ENCODE measurements around the gene LTBR. TPM values are rescaled to one million over a fixed set of nuclear protein-coding genes. Genes with fewer than 3 reads are reported as not detected.
A peak's percentile ranks its signal among the peaks of the same experiment; 100 is the strongest.

LTBR gene
- total RNA-seq, 1 donor from 2014 or later: 2.8 TPM

- peaks cover 11% of the 10 kb centered on the region for H3K36me3 Mint-ChIP-seq (ENCODE audit: low read depth, unreplicated experiment)
- H3K36me3 ChIP-seq (ENCODE audit: insufficient read depth, low read length): peaks cover 37% of the 10 kb centered on the region
- H2AFZ ChIP-seq (ENCODE audit: low read depth, low read length): no peak overlapping the region
- DNase-seq (ENCODE audit: low read depth) (no peak), FAIRE-seq (no peak)
- peak overlapping the region; percentile 98 for H3K27ac ChIP-seq (ENCODE audit: low read depth, low read length)
- H3K27ac Mint-ChIP-seq (ENCODE audit: unreplicated experiment): no peak overlapping the region
- no peak overlapping the region for H3K4me3 Mint-ChIP-seq (ENCODE audit: unreplicated experiment)
- peaks cover 36% of the 10 kb centered on the region for H3K4me1 Mint-ChIP-seq (ENCODE audit: low read depth, unreplicated experiment)
- peak overlapping the region; percentile 95 for H3K4me2 ChIP-seq (ENCODE audit: low read length)
- TF ChIP-seq EZH2 (IDR thresholded peaks at IDR 0.05; ENCODE audit: insufficient read depth, low read length) (no peak), CTCF (IDR thresholded peaks at IDR 0.05; ENCODE audit: insufficient read depth, low read depth, low read length) (no peak)
- no peaks in the 10 kb centered on the region for H3K27me3 ChIP-seq (ENCODE audit: insufficient read depth, low read length)
- peaks cover 66% of the 10 kb centered on the region for H4K20me1 ChIP-seq (ENCODE audit: insufficient read depth, low read length)
- H3K9ac ChIP-seq (ENCODE audit: low read length): peak overlapping the region; percentile 91
- H3K27me3 Mint-ChIP-seq (ENCODE audit: low read depth, unreplicated experiment): no peaks in the 10 kb centered on the region
- peaks cover 78% of the 10 kb centered on the region for H3K4me1 ChIP-seq (ENCODE audit: insufficient read depth, low read length)
- no peaks in the 10 kb centered on the region for H3K9me3 Mint-ChIP-seq (ENCODE audit: unreplicated experiment)
- H3K79me2 ChIP-seq (ENCODE audit: insufficient read depth, low read length): peaks cover 77% of the 10 kb centered on the region
- H3K4me3 ChIP-seq (ENCODE audit: insufficient read depth, low read depth, low read length): peak overlapping the region; percentile 21
- no peaks in the 10 kb centered on the region for H3K9me3 ChIP-seq (ENCODE audit: insufficient read depth, low read depth, low read length)
Observed at GRCh38 chr12:6334940-6335450, 49.0 kb upstream of the LTBR start.

GRCh38 chr12:6335451-6336078 is 48.4 kb upstream of the LTBR start:
- no peak overlapping the region for H3K27ac Mint-ChIP-seq (ENCODE audit: unreplicated experiment)
- H2AFZ ChIP-seq (ENCODE audit: low read depth, low read length): no peak overlapping the region
- H3K4me3 ChIP-seq (ENCODE audit: insufficient read depth, low read depth, low read length): peak overlapping the region; percentile 45
- no peaks in the 10 kb centered on the region for H3K9me3 ChIP-seq (ENCODE audit: insufficient read depth, low read depth, low read length)
- peak; percentile 55 for FAIRE-seq
- peak overlapping the region; percentile 95 for H3K4me2 ChIP-seq (ENCODE audit: low read length)
- peak; percentile 84 for DNase-seq (ENCODE audit: low read depth)
- H3K36me3 ChIP-seq (ENCODE audit: insufficient read depth, low read length): peaks cover 31% of the 10 kb centered on the region
- H3K9me3 Mint-ChIP-seq (ENCODE audit: unreplicated experiment): no peaks in the 10 kb centered on the region
- no peak overlapping the region for H3K4me3 Mint-ChIP-seq (ENCODE audit: unreplicated experiment)
- H3K79me2 ChIP-seq (ENCODE audit: insufficient read depth, low read length): peaks cover 77% of the 10 kb centered on the region
- H3K9ac ChIP-seq (ENCODE audit: low read length): peak overlapping the region; percentile 91
- H4K20me1 ChIP-seq (ENCODE audit: insufficient read depth, low read length): peaks cover 67% of the 10 kb centered on the region
- peaks cover 81% of the 10 kb centered on the region for H3K4me1 ChIP-seq (ENCODE audit: insufficient read depth, low read length)
- H3K27me3 Mint-ChIP-seq (ENCODE audit: low read depth, unreplicated experiment): no peaks in the 10 kb centered on the region
- TF ChIP-seq CTCF (IDR thresholded peaks at IDR 0.05; ENCODE audit: insufficient read depth, low read depth, low read length) (peak; percentile 31), EZH2 (IDR thresholded peaks at IDR 0.05; ENCODE audit: insufficient read depth, low read length) (no peak)
- H3K27me3 ChIP-seq (ENCODE audit: insufficient read depth, low read length): no peaks in the 10 kb centered on the region
- H3K36me3 Mint-ChIP-seq (ENCODE audit: low read depth, unreplicated experiment): peaks cover 9% of the 10 kb centered on the region
- peaks cover 36% of the 10 kb centered on the region for H3K4me1 Mint-ChIP-seq (ENCODE audit: low read depth, unreplicated experiment)
- H3K27ac ChIP-seq (ENCODE audit: low read depth, low read length): peak overlapping the region; percentile 98
